Glomerular visceral epithelial cell (primary cell): ENCODE results near the gene SUGCT.
"Not testable (repeated sequence)": the region's sequence is repeated elsewhere in the genome, so short reads cannot be mapped to it uniquely, and the experiment has no call there.

Source experiments
- DNase-seq: peaks from one replicate; pipeline ENCODE4 v3.0.0-alpha.2; 2016; ENCODE audit errors: extremely low spot score

The SUGCT gene

GRCh38 chr7:40200791-40201190 is 66.0 kb downstream of the SUGCT start:
- DNase-seq = peak; percentile 18

DNA sequence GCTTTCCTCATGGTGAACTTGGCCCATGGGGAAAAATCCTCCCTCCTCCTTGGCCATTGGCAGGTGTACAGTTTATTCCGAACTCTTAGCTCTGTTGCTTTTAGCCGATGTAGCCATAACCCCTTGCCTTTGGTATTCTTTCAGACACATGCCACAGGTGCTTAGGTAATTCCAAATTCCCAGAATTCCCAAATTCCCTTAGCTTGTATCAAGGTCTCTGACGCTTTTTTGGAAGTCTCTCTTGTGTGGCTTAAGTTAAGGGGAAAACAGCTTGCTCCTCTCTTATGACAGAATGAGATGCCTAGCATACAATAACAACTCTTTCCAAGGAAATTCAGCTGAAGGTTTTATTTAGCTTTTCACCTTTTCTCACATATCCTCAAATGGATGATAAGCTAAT is 68.0 kb downstream of the SUGCT start:
- DNase-seq = no peak

GRCh38 chr7:40204581-40204980 is 69.8 kb downstream of the SUGCT start:
- no peak for DNase-seq

DNA sequence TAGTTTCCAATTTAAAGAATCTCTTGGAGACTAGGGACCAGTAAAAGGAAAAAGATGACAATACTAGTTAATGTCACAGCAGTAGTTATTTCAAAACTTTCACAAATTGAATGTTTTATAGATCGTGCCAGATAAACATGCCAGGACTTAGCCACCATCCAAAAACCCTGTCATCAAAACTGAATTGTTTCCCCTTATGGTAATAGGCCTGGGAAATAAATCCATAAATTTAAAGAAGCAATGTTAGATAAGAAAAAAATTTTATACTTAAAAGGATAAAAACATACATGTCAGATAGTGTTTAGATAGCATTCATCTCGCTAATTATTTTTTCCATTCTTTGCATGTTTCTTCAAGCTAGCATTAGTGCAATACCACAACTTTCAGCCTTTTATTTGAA is 71.2 kb downstream of the SUGCT start:
- no peak for DNase-seq

DNA sequence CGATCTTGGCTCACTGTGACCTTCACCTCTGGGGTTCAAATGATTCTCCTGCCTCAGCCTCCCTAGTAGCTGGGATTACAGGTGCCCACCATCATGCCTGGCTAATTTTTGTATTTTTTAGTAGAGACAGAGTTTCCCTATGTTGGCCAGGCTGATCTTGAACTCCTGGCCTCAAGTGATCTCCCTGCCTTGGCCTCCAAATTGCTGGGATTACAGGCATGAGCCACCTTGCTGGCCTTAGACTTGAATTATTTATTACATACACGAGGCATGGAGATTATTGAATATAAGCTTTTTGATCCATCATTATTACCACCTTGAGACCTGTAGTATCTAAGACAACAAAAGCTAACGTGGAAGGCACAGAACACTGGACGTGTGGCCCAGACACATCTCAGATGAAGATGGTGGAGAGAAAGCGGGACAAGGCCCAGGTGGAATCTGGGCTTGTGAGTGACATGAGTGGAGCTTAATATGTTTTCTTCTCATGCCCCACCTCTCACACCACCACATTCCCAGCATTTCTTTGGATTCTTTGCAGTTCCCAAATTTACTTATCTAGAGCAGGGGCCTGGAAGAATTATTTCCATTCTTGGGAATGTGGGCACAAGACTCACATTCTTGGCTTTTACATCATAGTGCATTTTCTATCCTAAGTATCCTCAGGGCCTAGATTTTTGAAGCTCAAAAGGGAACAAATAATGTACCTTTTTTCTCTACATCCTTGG is 76.6 kb downstream of the SUGCT start:
- no peak for DNase-seq

DNA sequence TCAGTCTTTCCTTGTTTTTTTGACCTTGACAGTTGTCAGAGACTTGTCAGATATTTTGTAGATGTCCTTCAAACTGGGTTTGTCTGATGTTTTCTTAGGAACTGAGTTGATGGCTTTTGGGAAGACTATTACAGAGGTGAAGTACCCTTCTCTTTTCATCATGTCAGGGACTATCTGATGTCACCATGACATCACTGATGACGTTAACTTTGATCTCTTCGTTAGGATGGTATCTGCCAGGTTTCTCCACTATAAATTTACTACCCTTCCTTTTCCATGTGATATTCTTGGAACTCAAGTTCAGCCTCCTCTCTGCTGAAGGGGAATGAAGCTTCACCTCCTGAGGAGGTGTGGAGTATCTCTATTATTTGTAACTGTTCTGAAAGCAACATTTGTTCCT is 78.5 kb downstream of the SUGCT start:
- DNase-seq = no peak

DNA sequence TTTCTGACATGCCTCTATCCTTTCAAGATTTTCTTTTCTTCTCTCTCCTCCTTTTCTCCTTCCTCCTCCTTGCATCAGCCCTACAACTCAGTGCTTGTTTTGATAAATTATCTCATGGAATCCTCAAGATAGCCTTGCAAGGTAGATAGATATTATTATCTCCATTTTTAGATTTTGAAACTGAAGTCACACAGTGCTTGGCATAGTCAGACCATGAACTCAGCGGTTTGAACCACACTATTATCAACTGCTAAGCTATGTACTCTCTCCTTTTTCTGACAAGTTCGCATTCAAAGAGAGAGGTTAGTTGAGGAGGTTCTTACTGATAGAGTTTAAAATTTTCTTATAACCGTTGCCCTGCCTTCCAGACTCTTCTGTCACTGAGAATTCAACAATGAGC is 79.1 kb downstream of the SUGCT start:
- DNase-seq = no peak

GRCh38 chr7:40218612-40219011 is 83.8 kb downstream of the SUGCT start:
- not testable (repeated sequence) for DNase-seq

GRCh38 chr7:40219917-40220316 is 85.1 kb downstream of the SUGCT start:
- peak; percentile 21 for DNase-seq

DNA sequence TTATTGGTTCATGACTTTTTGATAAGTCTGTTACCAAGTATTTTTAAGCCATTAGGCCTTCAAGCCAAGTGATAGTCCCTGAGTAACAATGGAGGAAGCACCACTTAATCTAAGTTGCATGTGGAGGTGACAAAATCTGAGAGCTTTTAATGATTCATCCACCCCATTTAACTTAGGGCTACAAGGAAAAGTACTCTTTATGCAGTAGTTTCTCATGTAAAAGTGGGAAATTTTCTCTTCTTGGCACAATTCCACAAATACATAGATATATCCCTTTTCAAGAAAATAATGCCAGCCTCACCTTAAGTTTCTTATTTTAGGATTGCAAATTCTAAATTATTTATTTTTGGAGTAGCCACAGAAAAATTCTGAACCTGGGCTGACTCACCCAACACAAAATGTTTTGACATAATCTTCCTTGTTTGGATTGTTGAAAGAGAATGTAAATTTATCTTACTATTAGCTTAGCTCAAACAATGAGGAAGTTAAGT is 85.7 kb downstream of the SUGCT start:
- DNase-seq = peak; percentile 27

GRCh38 chr7:40221836-40222235 is 87.0 kb downstream of the SUGCT start:
- peak; percentile 91 for DNase-seq

GRCh38 chr7:40223451-40224127 is 88.8 kb downstream of the SUGCT start:
- DNase-seq = no peak

- DNase-seq = no peak
Measured at GRCh38 chr7:40230101-40230500, 95.3 kb downstream of the SUGCT start.

DNA sequence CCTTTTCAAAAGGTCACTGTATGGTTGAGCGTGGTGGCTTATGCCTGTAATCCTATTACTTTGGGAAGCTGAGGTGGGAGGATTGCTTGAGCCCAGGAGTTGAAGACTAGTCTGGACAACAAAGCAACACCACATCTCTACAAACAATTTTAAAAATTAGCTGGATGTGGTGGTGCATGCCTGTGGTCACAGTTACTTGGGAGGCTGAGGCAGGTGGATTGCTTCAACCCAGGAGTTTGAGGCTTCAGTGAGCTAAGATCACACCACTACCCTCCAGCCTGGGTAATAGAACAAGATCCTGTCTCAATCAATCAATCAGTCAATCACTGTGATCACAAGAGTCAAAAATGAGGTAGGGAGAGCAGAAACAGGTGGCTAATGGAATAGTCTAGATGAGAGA is 97.0 kb downstream of the SUGCT start:
- DNase-seq = no peak

DNA sequence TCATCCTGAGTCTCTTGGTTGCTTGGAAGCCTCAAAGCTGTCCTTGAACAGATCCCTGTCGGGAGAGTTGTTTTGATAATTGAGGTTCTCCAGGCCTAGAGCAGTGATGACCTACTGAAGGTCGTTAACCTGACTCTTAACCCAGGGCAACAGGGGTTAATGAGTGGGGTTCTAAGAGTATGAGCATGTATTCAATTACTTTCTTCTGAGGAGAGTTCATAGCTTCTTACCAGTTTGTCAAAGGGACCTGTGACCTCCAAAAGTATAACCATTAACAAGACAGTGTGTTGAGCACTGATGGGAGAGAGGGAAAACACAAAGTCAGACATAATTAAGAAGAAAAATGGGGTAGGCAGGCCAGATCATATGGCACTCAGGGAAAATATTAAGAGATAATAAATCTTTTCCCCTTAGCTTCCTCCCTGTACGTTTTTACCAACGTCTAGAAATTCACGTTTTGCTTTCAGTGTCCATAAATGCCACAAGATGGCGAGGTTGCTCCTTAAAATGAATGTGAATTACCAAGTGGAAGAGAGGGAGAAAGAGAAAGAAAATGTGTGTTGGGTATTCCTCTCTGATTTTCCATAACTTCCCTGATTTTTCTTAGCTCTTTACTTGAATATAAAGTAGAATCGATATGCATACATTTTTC is 97.6 kb downstream of the SUGCT start:
- DNase-seq = peak; percentile 65

GRCh38 chr7:40234046-40234445 is 99.2 kb downstream of the SUGCT start:
- no peak for DNase-seq

DNA sequence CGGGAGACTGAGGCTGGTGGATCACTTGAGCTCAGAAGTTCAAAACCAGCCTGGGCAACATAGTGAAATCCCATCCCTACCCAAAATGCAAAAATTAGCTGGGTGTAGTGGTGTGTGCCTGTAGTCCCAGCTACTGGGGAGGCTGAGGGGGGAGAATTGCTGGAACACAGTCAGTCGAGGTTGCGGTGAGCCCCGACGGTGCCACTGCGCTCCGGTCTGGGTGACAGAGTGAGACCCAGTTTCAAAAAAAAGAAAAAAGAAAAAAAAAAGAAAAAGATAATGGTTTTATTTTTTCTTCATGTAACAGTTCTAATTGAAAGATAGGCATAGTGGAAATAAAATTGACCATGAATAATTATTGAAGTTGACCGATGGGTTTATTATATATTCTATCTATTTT is 99.9 kb downstream of the SUGCT start:
- no peak for DNase-seq

- DNase-seq = no peak
Measured at GRCh38 chr7:40237731-40238130, 102.9 kb downstream of the SUGCT start.

- DNase-seq = no peak
Measured at GRCh38 chr7:40239755-40240303, 105.0 kb downstream of the SUGCT start.

DNA sequence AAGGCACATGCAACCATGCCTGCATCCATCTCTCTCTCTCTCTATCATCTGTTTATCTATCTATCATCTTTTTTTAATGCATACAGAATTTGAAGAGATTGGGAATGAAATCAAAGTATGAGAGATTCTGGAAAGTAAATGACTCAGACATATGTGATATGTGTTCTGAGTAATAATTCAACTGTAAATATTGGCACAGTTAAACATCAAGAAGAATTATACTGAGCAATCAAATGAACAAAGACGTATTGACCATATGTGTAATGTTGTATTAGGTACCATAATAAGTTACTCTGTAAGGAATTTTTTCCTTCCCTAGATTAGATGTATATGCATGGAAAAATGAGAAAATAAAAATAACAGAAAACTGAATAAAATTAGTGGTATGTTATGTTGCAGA is 108.3 kb downstream of the SUGCT start:
- no peak for DNase-seq

- no peak for DNase-seq
Measured at GRCh38 chr7:40244226-40244625, 109.4 kb downstream of the SUGCT start.

DNA sequence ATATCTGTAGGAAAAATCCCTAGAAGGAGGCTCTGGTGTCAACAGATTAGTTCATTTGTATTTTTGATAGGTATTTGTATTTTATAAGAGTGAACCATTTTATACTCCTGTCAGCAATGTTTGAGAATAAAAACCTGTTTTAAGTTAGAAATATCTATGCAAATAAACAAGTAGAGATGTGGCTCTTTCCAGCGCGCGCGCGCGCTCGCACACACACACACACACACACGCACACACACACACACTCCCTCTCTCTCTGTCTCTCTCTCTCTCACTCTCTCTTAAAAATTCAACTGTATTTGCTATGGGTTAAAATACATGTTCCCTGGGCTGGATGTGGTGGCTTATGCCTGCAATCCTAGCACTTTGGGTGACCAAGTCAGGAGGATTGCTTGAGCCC is 113.9 kb downstream of the SUGCT start:
- no peak for DNase-seq

DNA sequence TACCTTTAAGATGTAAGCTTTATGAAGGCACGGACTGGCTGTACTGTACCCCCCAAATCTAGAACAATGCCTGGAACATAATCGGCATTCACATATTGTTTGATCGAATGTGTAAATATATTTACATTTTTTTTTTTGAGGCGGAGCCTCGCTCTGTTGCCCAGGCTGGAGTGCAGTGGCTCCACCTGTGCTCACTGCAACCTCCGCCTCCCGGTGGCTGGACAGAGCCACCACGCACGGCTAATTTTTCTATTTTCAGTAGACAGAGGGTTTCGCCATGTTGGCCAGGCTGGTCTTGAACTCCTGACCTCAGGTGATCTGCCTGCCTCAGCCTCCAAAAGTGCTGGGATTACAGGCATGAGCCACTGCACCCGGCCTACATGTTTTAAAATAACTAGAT is 118.6 kb downstream of the SUGCT start:
- DNase-seq = not testable (repeated sequence)
